Ishikawa (cell line): ENCODE results near the gene SMAD9.

Experiments
- CEBPB ChIP-seq: IDR thresholded peaks from 2 replicates; pipeline ENCODE4 v1.6.1; 2012
- CREB1 ChIP-seq: IDR thresholded peaks from 2 replicates; pipeline ENCODE4 v1.6.1; 2012; ENCODE audit warnings: low read depth
- EGR1 ChIP-seq: IDR thresholded peaks from 2 replicates; pipeline ENCODE4 v1.6.1; 2012
- EP300 ChIP-seq: IDR thresholded peaks from 2 replicates; pipeline ENCODE4 v1.6.1; 2012; ENCODE audit warnings: borderline replicate concordance
- FOXM1 ChIP-seq: IDR thresholded peaks from 2 replicates; pipeline ENCODE4 v1.6.1; 2012; ENCODE audit warnings: low read depth, borderline replicate concordance
- MAX ChIP-seq: IDR thresholded peaks from 2 replicates; pipeline ENCODE4 v1.6.1; 2012
- NFIC ChIP-seq: IDR thresholded peaks from 2 replicates; pipeline ENCODE4 v1.6.1; 2012
- RAD21 ChIP-seq: IDR thresholded peaks from 2 replicates; pipeline ENCODE4 v1.6.1; 2012; ENCODE audit warnings: low read depth
- REST ChIP-seq: IDR thresholded peaks from 2 replicates; pipeline ENCODE4 v1.6.1; 2012; ENCODE audit warnings: low read depth, mild to moderate bottlenecking
- TAF1 ChIP-seq: IDR thresholded peaks from 2 replicates; pipeline ENCODE4 v1.6.1; 2012; ENCODE audit warnings: low read depth, mild to moderate bottlenecking
- TCF12 ChIP-seq: IDR thresholded peaks from 2 replicates; pipeline ENCODE4 v1.6.1; 2012; ENCODE audit warnings: low read depth
- TEAD4 ChIP-seq: IDR thresholded peaks from 2 replicates; pipeline ENCODE4 v1.6.1; 2012
- YY1 ChIP-seq: IDR thresholded peaks from 2 replicates; pipeline ENCODE4 v1.6.1; 2012; ENCODE audit warnings: low read depth
- ZBTB7A ChIP-seq: IDR thresholded peaks from 2 replicates; pipeline ENCODE4 v1.6.1; 2012; ENCODE audit warnings: low read depth
- TF ChIP-seq, protein P1 (sequence below): IDR thresholded peaks from 2 replicates; pipeline ENCODE4 v1.6.1; 2012

SMAD9 gene

DNA sequence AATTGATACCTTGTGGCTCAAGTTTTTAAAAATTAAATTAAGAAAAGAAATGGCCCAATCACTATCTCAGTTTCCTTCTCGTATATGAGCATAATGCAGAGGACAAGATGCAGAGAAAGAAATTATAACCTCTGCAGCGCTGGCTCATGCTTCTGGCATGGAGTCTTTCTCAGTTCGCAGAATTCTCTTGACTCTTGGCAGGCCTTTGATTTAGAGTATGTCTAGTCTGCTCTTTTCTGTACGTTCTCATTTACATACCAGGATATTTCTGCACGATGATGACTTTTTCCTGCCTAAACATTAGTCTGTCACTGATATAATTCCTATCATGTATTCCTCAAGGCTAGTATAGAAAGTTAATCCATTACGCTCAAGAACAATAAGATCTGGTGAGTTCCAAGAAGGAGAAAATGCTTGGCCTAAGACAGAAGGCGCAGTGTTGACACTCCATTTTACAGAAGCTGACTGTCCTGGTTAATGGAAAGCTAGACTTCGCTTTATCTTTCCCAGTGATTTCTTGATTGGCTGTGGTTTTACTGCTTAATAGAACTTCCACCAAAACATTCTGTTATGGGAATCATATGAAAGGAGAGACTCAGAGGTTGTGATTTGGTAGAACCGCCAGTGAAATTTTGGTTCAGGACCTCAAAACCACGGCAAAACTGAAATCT lies 1.7 kb upstream of the SMAD9 start:
- TF ChIP-seq TAF1 (no peak), EP300 (no peak), CEBPB (no peak), NFIC (no peak), ZBTB7A (no peak), TEAD4 (no peak), EGR1 (no peak), CREB1 (no peak), YY1 (no peak), TCF12 (no peak)
- TF ChIP-seq, protein P1, sequence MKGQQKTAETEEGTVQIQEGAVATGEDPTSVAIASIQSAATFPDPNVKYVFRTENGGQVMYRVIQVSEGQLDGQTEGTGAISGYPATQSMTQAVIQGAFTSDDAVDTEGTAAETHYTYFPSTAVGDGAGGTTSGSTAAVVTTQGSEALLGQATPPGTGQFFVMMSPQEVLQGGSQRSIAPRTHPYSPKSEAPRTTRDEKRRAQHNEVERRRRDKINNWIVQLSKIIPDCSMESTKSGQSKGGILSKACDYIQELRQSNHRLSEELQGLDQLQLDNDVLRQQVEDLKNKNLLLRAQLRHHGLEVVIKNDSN = no peak

- TF ChIP-seq EP300 (no peak), TEAD4 (no peak), TAF1 (no peak), CEBPB (no peak), MAX (no peak), YY1 (no peak), CREB1 (no peak), ZBTB7A (no peak), NFIC (no peak), REST (no peak), FOXM1 (no peak), TCF12 (no peak), EGR1 (no peak), RAD21 (no peak)
- TF ChIP-seq, protein P1 = no peak
Measured at GRCh38 chr13:36920616-36921185, 663 bp upstream of the SMAD9 start.

DNA sequence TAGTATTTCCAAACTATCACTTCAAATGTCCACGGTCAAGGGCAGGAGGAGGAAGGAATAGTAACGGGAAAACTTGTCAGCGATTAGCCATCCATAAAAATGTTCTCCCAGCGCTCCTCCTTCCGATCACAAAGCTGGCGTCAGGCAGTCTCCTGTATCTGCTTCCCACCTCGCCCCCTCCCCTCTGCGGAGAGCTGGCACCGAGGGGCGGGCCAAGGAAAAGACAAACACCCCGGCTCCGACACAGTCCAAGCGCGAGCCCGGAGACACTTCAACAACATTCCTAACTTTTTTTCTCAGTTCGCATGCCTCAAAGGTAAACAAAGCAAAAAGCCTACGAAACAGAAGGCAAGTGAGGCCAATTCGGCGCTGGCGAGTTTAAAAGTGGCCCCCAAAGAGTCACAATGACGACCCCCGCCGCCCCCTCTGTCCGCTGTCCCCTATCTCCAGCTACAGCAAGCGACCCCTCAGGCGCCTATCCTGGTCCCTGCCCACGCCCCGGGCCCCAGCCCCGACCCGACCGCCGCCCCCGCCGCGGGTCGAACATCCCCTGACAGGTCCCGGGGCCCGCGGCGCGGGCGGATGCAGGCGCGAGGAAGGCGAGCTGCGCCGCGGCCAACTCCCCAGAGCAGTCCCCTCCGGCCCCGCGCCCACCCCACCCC lies 736 bp downstream of the SMAD9 start:
- TF ChIP-seq, protein P1 = no peak
- peak; percentile 54; the same call in 1 of the 2 replicates for TF ChIP-seq ZBTB7A

DNA sequence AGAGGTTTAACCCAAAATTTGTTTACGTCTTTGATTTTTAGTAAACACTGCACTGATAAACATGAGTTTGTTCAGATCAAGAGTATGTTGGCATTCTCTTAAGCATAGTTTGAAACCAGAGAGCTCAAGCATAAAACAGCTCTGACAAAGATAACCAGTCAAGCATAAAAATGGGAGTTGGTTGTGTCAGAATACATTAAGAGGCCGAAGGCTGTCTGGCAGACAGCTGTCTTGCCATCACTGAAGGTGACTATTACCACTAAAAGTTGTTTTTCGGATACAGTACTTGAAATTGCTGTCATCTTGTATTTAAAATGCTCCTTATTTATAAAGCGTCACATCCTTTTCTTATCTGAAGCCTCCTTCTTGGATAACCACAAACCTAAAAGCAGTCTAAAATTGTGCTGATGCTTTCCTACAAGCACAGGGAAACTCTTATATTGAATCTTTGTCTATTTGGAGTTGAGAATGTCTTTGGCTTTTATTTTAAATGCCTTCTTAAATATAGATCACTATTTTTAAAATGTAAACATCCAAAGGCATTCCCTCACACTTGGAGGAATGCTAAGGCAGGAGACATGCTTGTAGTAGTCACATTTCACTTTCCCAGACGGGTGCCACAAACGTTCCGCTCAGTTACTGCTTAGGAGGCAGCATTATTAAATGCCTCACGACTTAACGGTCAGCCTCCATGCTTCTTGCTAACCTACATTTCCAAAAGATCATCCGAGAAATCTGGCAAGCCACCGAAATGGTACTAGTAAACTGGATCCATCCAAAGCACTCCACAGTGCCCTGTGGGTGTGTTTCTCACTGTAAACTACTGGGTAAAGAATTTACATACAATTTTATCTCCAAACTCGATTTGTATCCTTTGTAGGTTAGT lies 1.5 kb downstream of the SMAD9 start:
- TF ChIP-seq EP300 = no peak
- TF ChIP-seq TAF1 = no peak
- no peak for TF ChIP-seq EGR1
- TF ChIP-seq CREB1 = no peak
- TF ChIP-seq, protein P1 = no peak

- TF ChIP-seq CREB1 = no peak
- no peak for TF ChIP-seq REST
- no peak for TF ChIP-seq TCF12
- TF ChIP-seq TEAD4 = no peak
- TF ChIP-seq RAD21 = no peak
- no peak for TF ChIP-seq FOXM1
- TF ChIP-seq EP300 = no peak
- TF ChIP-seq YY1 = no peak
- TF ChIP-seq ZBTB7A = no peak
- no peak for TF ChIP-seq TAF1
- TF ChIP-seq CEBPB = no peak
- no peak for TF ChIP-seq MAX
- TF ChIP-seq, protein P1 = no peak
- no peak for TF ChIP-seq EGR1
Measured at GRCh38 chr13:36917311-36917710, 2.7 kb downstream of the SMAD9 start.
